GM10266 (cell line): Measurements from ENCODE around the gene PCDHA7.
"Not testable (repeated sequence)": the region's sequence is repeated elsewhere in the genome, so short reads cannot be mapped to it uniquely, and the experiment has no call there.

Experiments
- DNase-seq: peaks from one replicate; pipeline ENCODE4 v3.0.0; 2012; ENCODE audit errors: extremely low spot score
- CTCF ChIP-seq: IDR thresholded peaks from 2 replicates; pipeline ENCODE4 v1.5.1; 2012; ENCODE audit warnings: mild to moderate bottlenecking, low read depth; ENCODE audit not compliant: control insufficient read depth, insufficient read depth; ENCODE audit errors: missing control alignments

Gene PCDHA7

GRCh38 chr5:140835622-140836510 is 1.8 kb downstream of the PCDHA7 start:
- no peak for DNase-seq
- TF ChIP-seq CTCF: no peak

DNA sequence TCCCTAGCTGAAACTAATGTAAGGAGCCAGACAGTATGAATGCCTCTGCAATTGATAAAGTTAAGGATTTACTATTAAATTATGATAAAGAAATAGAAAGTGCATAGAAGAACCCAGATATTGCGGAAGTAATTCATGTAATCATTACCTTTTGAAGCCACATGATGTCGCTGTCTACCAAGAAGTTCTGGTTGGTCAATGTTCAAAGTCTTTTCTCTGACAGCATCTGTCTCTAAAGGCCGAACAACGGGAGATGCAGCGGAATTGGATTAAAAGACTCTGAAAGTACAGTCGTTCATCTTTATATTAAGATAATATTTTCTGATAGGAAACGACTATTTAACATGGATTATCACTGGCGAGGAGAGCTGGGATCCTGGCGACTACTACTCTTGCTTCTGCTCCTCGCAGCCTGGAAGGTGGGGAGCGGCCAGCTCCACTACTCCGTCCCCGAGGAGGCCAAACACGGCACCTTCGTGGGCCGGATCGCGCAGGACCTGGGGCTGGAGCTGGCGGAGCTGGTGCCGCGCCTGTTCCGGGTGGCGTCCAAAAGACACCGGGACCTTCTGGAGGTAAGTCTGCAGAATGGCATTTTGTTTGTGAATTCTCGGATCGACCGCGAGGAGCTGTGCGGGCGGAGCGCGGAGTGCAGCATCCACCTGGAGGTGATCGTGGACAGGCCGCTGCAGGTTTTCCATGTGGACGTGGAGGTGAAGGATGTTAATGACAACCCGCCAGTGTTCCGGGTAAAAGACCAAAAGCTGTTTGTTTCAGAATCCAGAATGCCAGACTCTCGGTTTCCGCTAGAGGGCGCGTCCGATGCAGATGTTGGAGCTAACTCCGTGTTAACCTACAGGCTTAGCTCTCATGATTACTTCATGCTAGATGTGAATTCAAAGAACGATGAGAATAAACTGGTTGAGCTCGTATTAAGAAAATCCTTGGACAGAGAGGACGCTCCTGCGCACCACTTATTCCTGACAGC is 7.2 kb downstream of the PCDHA7 start, which contains the start of gene PCDHA8:
Gene PCDHA8, plus strand, starts transcription at position 210 of the 985 bp plus-strand sequence. Its CDS starts 135 bp downstream, at position 345.
- no peak for TF ChIP-seq CTCF
- no peak for DNase-seq

DNA sequence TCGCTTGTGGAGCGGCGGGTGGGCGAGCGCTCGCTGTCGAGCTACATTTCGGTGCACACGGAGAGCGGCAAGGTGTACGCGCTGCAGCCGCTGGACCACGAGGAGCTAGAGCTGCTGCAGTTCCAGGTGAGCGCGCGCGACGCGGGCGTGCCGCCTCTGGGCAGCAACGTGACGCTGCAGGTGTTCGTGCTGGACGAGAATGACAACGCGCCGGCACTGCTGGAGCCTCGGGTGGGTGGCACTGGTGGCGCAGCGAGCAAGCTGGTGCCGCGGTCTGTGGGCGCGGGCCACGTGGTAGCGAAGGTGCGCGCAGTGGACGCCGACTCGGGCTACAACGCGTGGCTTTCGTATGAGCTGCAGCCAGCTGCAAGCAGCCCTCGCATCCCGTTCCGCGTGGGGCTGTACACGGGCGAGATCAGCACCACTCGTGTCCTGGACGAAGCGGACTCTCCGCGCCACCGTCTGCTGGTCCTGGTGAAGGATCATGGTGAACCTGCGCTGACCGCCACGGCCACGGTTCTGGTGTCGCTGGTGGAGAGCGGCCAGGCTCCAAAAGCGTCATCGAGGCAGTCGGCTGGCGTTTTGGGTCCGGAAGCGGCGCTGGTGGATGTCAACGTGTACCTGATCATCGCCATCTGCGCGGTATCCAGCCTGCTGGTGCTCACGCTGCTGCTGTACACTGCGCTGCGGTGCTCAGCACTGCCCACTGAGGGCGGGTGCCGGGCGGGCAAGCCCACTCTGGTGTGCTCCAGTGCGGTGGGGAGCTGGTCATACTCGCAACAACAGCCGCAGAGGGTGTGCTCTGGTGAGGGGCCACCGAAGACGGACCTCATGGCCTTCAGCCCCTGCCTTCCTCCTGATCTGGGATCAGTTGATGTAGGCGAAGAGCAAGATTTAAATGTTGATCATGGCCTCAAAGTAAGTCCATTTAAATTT is 9.0 kb downstream of the PCDHA7 start:
- DNase-seq: no peak
- no peak for TF ChIP-seq CTCF

- DNase-seq: not testable (repeated sequence)
Measured at GRCh38 chr5:140848139-140849102, 14.4 kb downstream of the PCDHA7 start, which contains the start of gene PCDHA9. Gene PCDHA9 (plus strand): TSS chr5:140848382. CDS start chr5:140848496, 114 bp downstream.

DNA sequence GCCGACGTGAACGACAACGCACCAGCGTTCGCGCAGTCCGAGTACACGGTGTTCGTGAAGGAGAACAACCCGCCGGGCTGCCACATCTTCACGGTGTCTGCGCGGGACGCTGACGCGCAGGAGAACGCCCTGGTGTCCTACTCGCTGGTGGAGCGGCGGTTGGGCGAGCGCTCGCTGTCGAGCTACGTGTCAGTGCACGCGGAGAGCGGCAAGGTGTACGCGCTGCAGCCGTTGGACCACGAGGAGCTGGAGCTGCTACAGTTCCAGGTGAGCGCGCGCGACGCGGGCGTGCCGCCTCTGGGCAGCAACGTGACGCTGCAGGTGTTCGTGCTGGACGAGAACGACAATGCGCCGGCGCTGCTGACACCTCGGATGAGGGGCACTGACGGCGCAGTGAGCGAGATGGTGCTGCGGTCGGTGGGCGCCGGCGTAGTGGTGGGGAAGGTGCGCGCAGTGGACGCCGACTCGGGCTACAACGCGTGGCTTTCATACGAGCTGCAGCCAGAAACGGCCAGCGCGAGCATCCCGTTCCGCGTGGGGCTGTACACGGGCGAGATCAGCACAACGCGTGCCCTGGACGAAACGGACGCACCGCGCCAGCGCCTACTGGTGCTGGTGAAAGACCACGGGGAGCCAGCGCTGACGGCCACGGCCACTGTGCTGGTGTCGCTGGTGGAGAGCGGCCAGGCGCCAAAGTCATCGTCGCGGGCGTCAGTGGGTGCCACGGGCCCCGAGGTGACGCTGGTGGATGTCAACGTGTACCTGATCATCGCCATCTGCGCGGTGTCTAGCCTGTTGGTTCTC is 16.0 kb downstream of the PCDHA7 start:
- DNase-seq: not testable (repeated sequence)

GRCh38 chr5:140855772-140856674 is 22.0 kb downstream of the PCDHA7 start, which contains the start of gene PCDHA10:
Gene PCDHA10 (plus strand): TSS chr5:140855897. CDS start chr5:140856049, 152 bp downstream.
- TF ChIP-seq CTCF: no peak
- DNase-seq: no peak
